Inferior parietal cortex (tissue), 1 donor: ENCODE measurements around the gene TBC1D24.
"Not testable (repeated sequence)": the region's sequence is repeated elsewhere in the genome, so short reads cannot be mapped to it uniquely, and the experiment has no call there.

Experiments
- DNase-seq: peaks from one replicate; pipeline ENCODE4 v3.0.0-alpha.2; 2016; ENCODE audit errors: extremely low spot score

TBC1D24 gene

DNA sequence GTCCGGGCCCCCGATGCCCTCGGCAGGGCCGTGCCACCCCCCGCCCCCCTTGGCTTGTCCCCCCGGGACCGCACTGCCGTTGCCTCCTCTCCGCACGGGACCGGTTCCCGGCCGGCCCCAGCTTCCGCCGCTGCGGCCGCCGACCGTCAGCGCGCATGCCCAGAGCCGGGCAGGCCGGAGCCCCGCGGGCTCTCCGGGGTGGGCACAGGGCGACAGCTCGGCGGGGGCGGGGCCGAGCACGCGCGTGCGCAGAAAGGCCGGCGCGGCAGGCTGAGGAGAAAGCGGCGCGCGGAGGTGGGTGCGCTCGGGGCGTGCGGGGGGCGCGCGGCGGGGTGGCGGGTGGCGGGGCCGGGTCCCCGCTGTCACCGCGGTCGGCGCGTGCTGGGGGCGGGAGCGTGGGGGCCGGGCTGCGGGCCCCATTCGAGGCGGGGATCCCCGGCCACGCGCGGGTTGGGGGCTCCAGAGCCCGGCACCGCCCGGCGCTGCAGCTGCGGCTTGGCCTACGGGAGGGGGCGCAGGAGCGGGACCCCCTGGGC lies at the start of gene TBC1D24:
Gene TBC1D24 (plus strand): TSS at position 251 of the 536 bp plus-strand sequence. CDS start 21,022 bp downstream, outside the sequence.
- DNase-seq = peak; percentile 80

DNA sequence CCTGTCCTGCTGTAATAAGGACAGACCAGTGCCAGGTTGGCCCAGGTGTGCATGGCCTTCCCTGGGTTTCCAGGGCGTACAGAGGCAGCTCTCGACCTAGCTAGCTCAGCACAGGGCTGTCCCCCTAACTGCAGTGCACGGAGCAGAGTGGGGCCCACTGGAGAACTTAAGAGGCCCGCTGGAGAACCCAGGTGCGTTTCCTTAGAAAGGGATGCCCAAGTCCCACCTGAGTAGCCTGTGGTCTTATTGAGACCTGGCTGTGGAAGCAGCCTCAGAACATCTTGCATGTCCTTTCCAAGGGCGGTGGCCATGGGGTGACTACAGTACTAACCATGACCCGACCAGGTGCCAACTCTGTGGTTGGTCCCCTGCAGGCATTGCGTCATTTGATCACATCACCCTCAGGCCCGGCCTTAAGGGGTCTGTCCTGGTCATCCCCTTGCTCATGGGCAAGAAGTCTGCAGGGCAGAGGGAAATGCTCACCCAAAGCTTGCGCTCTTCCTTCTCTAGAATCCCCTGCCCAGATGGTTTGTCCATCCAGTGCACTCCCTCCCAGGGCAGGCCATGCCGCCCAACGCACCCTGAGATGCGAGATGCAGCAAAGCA lies 49.0 kb upstream of the TBC1D24 start:
- DNase-seq = no peak

DNA sequence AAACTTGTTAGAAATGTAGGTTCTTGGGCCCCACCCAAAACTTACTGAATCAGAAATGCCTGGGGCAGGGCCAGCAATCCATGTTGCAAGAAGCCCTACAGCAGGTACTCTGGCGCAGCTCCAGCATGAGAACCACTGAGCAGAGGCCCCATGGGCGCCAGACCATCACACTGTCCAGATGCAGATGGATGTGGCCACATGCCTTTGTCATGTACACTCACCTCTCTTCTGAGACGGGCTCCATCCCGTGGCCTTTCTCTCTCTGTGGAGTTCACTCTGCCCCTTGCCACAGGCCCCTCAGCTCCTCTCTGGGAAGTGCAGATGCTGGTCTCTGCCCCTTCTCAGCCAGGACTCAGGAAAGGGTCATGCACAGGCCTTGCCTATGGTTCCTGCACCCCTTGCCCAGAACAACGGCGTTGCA lies 48.0 kb upstream of the TBC1D24 start:
- no peak for DNase-seq

DNA sequence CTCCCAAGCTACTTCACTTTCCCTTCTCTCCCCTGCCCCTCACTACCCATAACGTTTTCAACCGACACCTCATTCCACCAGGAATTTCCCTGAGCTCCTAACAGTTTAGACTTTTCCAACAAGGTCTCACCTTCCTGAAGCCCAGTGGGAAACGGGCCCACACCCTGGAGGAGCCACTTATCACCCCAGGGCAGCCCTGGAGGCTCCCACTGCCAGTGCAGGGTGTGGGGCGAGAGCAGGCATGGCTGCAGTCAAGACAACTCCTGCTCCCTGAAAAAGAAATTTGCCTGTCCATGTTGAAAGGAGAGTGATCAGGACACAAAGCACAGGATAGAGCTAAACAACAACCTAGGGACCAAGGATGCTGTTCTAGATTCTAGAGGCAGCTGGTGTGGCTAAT lies 47.4 kb upstream of the TBC1D24 start:
- DNase-seq = no peak

DNA sequence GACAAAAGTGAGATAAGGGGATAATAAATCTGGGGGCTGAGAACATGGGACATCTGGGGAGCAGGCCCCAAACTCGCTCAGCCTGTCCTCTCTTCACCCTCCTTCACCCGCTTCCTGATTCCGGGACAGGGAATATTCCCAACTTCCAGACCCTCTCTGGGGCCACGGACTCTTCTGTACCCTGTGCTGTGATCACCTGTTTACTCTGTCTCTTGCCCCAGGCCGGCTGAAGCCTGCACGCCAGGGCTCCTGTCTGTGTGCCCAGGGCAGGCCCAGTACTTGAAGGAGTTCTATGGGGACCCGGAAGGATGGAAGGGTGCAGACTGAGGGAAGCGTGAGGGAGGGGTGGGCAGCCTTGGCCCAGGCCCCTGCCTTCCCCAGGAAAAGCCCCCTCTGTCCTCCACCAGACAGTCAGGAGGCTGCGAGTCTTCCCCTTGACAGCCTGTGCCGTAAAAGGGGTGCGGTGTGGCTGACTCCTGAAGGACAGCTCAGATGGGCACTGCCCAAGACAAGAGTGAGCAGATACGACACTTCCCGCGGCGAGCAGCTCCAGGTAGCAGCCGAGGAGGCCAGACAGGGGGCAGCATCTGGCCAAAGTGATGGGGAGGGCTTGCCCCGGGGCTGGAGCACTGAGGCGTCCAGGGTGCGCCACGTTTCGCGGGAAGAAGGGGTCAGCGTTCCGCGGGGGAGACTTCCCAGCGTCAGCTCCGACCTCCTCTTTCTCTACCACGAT lies 46.7 kb upstream of the TBC1D24 start:
- peak; percentile 15 for DNase-seq

DNA sequence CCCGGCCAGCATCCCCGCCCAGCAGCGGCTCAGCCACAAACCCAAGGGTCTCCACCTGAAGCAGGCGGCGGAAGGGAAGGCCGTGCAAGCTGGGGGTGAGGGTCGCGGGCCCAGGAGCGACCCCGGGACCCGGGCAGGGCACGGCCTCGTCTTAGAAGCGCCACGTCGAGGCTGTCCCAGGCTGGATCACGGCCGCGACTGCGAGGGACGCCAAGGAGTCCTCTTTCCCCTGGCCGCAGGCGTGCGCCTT lies 46.2 kb upstream of the TBC1D24 start:
- no peak for DNase-seq

DNA sequence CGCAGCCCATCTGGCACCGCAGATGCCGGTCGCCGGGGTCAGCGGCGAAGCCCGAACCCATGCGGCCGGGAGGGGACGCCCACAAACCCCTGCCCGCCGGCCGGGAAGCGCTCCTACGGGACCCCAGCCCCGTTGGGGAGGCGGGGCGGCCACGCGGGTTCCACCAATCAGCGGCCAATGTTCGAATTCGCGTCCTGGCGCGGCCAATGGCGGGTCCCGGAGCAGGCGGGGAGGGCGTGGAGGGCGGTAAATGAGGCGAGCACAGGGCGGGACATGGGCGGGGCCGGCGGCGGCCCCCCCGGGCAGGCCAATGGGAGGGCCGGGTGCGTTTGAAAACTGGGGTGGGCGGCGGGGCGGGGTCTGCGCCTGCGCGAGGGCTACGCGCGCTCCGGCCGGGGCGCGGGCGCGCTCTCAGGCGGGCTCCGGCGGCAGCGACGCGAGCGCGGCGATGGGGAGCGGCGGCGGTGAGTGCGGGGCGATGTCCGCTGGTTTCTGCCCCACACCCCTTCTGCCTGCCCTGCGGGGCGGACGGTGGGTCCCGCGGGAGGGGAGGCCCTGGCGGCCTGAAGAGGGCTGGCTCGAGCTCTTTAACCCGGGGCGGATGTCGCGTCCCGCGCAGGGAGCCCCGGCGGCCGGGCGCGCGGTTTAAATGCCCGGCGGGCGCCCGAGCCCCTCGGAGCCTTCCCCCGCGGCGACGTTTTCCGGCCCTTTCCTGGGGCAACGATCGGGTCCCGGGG lies 45.7 kb upstream of the TBC1D24 start, which contains the start of gene CCNF:
Gene CCNF (plus strand): TSS at position 414 of the 737 bp plus-strand sequence. CDS start 35 bp downstream, at position 449.
- DNase-seq = peak; percentile 93

DNA sequence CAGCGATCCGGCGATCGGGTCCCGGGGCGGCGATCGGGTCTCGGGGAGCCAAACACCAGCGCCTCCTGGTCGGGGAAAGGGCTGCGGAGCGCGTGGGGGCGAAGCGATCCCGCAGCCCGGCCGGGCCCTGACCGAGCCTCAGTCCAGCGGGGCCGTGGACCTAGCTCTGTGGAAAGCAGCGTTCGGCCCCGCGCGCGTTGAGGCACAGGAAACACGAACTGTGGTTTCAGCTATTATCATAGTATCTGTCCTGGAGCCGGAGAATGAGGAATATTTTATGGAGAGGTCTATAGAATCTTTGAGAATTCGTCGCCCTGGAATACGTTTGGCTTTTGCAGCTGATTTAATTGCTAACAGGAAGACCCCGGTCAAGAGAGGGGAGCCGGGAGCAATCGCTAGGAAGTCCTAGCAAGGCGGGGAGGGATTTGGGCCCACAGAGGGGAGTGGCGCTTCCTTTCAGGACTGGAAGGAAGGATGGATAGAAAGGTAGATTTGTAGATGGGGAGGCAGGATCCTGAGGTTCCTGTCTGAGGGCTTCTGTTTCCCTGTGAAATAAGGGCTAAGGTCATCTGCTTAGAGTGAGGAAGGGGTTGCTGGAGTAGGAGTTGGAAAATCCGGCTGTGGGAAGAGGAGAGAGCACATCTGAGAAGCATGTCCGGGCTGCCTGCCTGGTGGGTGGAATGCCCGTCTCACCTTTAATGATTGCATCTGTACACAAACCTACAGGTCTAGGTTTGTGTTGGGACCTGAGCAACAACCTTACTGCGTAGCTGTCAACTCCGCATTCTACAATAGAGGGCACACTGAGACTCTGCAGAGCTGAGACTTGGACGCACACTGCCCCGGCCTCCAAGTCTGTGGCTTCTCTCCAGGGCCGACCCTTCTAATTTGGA lies 44.9 kb upstream of the TBC1D24 start:
- peak; percentile 18 for DNase-seq

DNA sequence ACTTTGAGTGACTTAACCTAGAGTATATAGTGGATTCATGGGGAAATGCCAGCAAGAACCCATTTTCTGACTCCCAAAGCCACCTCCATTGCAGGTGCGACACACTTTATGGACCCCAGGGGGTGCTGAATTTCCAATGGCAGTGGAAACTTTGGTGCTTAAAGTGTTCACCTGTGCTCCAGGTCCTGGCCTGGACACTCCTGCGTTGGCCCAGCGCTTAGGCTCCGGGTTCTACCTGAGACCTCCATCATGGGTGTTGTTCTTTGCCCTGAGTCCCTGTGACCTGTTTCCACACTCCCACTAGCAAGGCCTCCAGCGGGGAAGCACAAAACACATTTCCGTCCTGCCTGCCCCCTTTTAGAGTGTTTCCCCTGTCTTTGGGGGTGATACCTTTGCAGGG lies 42.6 kb upstream of the TBC1D24 start:
- no peak for DNase-seq

DNA sequence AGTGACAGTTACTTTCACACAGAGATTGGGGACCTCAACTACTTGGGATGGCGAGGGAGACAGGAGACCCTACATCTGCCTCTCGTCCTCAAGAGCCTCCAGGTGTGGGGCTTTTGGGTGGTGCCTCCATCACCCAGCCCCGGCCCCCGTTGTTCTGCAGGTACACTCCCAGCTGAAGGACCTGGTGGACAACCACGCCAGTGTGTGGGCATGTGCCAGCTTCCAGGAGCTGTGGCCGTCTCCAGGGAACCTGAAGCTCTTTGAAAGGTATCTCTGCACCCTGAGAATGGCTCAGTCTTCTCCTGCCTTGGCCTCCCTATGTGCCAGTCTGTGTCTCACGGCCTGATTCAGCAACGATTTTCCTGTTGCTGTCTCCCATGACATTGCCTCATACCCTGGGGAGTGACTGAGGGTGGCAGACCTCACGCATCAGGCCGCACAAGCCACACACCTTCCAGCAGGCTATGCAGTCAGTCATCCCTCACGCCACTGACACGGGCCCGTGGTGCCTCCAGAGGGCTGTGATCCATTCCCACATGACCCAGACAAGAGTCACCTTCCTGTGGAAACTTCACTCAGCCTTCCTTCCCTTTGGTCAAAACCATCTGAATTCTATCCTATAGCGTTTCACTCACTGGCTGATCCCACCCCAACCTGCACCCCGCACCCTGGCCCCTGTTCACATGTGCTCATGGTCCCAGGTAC lies 42.0 kb upstream of the TBC1D24 start:
- no peak for DNase-seq

DNA sequence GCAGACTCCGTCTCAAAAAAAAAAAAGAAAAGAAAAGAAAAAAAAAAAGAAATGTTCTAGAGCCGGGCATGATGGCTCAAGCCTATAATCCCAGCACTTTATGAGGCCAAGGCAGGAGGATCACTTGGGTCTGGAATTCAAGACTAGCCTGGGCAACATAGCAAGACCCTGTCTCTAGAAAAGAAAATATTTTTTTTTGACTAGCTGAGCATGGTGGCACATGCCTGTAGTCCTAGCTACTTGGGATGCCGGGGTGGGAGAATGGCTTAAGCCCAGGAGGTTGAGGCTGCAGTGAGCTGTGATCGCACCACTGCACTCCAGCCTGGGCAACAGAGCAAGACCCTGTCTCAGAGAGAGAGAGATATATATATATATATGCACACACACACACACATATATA lies 39.7 kb upstream of the TBC1D24 start:
- not testable (repeated sequence) for DNase-seq

DNA sequence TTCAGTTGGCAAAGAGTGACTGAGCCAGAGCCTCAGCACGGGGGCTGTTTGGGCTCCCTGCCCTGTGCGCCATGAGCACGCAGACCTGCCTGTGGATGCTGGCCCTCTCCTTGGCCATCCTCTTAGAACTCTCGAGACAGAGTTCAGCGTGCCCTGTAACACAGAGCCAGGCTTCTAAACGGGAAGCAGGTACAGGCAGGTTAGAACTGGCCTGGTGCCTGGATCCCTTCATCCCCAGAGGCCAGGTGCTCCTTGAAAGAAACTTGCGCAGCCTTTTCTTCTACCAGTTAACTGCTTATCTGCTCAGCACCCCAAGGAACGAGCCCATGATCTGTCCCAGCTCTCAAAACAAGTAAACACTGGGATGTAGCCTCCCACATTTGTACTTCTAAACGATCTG lies 38.8 kb upstream of the TBC1D24 start:
- DNase-seq = no peak

DNA sequence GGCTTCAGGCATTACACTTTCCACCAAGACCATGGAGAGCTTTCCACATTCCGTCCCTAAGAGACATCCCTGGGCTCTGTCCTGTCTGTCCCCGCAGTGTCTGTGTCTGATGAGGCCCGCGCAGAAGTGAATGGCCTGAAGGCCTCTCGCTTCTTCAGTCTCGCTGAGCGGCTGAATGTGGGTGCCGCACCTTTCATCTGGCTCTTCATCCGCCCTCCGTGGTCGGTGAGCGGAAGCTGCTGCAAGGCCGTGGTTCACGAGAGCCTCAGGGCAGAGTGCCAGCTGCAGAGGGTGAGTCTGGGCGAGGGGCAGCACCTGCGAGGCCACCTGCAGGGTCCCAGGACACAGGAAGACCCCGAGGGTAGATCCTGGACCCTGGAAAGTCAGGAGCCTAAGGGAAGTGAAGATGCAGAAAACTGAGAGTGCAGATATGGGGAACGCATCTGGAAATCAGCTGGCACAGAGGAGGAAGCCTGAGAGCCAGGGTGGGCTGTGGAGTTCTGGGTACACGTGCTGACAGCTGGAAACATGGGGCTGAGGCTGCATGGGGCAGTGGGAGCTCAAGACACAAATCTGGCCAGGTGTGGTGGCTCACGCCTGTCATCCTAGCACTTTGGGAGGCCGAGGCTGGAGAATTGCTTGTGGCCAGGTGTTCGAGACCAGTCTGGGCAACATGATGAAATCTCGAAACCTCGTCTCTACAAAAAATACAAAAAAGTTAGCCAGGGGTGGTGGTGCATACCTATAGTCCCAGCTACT lies 37.7 kb upstream of the TBC1D24 start:
- DNase-seq = no peak

DNA sequence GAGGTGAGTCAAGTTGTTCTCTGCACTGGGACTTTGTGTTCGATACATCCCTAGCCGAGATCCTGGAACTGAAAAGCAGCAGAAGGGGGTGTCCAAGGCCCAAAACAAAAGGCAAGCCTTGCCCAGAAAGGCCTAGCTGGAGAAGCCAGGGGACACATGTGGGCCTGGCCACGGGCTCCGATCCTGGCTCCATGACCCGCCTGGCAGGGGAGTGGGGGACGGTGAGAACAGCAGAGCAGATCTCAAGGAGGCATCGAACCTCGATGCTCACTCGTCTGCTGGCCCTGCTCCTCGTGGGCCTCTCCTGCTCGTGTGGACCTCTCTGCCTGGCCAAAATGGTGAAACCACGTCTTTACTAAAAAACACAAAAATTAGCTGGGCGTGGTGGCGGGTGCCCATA lies 36.8 kb upstream of the TBC1D24 start:
- no peak for DNase-seq

DNA sequence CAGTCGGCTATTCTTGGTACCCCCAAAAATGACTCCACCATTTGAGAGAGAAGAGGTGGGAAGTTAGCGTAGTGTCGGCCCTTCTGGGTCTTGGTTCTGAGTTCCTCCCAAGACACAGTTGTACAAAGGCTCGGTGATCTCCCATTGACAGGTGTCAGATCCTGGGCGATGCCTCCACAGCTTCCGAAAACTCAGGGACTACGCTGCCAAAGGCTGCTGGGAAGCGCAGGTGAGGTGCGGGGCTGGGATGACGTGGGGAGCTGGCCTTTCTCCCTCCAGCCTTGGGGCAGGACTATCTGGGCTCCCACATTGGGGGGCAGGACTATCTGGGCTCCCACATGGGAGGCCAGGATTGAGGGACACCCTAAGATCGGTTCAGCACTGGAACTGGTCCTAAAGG lies 35.3 kb upstream of the TBC1D24 start:
- no peak for DNase-seq

DNA sequence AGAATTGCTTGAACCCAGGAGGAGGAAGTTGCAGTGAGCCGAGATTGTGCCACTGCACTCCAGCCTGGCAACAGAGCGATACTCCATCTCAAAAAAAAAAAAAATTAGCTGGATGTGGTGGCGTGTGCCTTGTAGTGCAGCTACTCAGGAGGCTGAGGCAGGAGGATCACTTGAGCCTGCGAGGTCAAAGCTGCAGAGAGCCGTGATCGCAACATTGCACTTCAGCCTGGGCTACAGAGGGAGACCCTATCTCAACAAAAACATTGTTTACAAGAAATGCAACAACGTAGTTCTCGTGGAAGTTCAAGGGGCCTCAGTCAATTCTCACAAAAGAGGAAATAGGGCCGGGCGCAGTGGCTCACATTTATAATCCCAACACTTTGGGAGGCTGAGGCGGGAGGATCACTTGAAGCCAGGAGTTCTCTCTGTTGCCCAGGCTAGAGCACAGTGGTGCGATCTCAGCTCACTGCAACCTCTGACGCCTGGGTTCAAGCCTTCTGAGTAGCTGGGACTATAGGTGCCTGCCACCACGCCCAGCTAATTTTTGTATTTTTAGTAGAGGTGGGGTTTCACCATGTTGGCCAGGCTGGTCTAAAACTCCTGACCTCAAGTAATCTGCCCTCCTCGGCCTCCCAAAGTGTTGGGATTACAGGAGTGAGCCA lies 33.7 kb upstream of the TBC1D24 start:
- not testable (repeated sequence) for DNase-seq

DNA sequence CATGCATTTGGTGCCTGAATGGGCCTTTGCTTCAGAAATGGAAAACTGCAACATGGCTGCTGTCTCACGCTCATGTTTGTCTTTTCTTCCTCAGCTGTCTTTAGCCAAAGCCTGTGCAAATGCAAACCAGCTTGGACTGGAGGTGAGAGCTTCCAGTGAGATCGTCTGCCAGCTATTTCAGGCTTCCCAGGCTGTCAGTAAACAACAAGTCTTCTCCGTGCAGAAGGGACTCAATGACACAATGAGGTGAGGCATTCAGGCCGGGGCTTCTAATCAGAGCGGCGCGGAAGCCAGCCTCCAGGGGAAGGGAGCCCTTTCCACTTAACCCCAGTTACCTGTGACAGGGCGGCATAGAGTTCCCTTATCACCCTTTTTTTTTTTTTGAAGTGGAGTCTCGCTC lies 31.4 kb upstream of the TBC1D24 start:
- no peak for DNase-seq

DNA sequence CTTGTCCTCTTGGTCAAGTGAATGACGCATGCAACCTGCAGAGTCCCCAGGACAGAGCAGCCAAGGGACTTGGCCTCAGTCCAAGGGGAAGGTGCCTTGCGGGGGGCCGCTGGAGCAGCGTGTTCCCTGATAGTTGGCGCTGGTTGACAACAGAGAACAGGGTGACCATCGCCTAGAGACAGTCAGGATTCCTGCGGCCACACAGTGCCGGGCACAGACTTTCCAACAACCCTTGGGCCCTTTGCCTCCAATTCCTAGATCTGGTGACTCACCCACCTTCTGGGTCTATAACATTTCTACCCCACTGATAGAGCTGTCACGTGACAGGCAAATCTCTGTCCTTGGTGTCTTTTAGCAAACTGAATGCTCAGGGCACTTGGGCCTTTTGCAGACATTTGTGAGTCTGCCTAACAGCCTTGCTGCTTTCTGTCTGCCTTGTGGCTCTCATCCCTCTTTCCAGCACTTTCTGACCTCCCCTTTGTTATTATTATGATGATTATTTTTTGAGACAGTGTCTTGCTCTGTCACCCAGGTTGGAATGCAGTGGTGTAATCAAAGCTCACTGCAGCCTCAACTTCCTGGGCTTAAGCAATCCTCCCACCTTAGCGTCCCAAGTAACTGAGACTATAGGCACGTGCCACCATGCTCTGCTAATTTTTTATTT lies 26.9 kb upstream of the TBC1D24 start:
- no peak for DNase-seq

DNA sequence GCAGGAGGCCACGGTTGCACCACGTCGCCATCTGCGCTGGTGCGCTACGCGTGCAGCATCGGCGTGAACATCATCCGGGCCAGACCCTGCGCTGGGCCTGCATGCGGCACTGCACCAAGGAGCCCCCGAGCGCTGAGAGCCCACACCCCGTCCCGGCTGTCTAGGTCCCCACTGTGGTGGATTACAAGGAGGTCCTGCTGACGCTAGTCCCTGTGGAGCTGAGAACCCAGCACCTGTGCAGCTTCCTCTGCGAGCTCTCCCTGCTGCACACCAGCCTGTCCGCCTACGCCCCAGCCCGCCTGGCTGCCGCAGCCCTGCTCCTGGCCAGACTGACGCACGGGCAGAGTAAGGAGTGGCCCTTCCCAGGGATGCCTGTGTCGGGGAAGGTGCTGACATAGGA lies 25.8 kb upstream of the TBC1D24 start:
- no peak for DNase-seq
